ENCODE measurements around the gene PIK3CG.
"Not testable (repeated sequence)": the region's sequence is repeated elsewhere in the genome, so short reads cannot be mapped to it uniquely, and the experiment has no call there.

PIK3CG gene

GRCh38 chr7:106926892-106927291, 61.8 kb downstream of the PIK3CG start:
- TF ChIP-seq, protein P1, sequence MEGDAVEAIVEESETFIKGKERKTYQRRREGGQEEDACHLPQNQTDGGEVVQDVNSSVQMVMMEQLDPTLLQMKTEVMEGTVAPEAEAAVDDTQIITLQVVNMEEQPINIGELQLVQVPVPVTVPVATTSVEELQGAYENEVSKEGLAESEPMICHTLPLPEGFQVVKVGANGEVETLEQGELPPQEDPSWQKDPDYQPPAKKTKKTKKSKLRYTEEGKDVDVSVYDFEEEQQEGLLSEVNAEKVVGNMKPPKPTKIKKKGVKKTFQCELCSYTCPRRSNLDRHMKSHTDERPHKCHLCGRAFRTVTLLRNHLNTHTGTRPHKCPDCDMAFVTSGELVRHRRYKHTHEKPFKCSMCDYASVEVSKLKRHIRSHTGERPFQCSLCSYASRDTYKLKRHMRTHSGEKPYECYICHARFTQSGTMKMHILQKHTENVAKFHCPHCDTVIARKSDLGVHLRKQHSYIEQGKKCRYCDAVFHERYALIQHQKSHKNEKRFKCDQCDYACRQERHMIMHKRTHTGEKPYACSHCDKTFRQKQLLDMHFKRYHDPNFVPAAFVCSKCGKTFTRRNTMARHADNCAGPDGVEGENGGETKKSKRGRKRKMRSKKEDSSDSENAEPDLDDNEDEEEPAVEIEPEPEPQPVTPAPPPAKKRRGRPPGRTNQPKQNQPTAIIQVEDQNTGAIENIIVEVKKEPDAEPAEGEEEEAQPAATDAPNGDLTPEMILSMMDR (conservative IDR thresholded peaks at IDR 0.05; ENCODE audit: low read depth) = no peak
- no peak for DNase-seq (ENCODE audit: low spot score)
- CTCF ChIA-PET = interaction anchor here (0.6 kb wide), 1 partner anchor 486 kb away, joined by 3 read pairs; no protein-coding TSS in a partner anchor
- H3K27ac ChIP-seq = no peak overlapping the region
- POLR2A ChIA-PET (ENCODE audit: low non-redundant PET) = no interaction called here

DNA sequence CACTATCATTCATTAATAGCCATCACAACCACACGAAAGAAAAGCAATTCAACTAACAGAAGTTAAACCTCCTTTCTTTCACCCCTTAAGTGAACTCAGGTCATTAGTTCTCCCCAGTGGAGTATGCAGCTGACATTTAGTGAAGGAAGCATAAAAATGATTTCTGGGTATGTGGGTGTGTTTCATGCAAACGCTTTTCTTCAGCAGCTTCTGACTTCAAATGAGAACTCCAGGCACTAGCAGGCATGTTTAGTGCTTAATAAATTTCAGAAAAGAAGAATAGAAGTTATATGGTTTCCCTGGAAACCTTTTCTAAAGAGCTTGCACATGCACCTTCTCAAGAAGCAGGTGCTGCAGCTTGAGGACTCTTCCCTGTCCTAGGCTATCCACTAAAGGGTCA, 62.5 kb downstream of the PIK3CG start:
- TF ChIP-seq, protein P1 (conservative IDR thresholded peaks at IDR 0.05; ENCODE audit: low read depth) = no peak
- ChIA-PET POLR2A (ENCODE audit: low non-redundant PET) (no interaction called here), CTCF (interaction anchor here (0.6 kb wide), 1 partner anchor 486 kb away, joined by 3 read pairs; no protein-coding TSS in a partner anchor)
- no peak for DNase-seq (ENCODE audit: low spot score)
- no peak overlapping the region for H3K27ac ChIP-seq

- H3K27ac ChIP-seq; POLR2A ChIA-PET (ENCODE audit: low non-redundant PET); DNase-seq (ENCODE audit: low spot score): not testable (repeated sequence)
- CTCF ChIA-PET = interaction anchor here (0.5 kb wide), 1 partner anchor 78 kb away, joined by 3 read pairs; no protein-coding TSS in a partner anchor
Measured at GRCh38 chr7:106929616-106930015, 64.5 kb downstream of the PIK3CG start.

DNA sequence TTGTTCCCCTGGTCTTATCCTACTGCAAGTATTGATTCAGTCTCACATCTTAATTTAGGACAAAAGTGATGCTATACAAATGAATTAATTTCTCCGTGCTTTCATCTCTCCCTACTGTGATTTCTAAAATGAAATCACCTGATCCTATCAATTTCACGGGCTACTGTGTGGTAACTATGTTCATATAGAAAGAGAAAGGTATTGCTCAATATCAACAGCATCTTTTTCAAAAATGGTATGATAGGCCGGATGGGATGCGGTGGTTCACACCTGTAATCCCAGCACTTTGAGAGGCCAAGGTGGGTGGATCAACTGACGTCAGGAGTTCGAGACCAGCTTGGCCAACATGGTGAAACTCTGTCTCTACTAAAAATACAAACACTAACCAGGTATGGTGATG, 71.2 kb downstream of the PIK3CG start:
- ChIA-PET POLR2A (ENCODE audit: low non-redundant PET) (no interaction called here), CTCF (interaction anchor here (0.6 kb wide), 1 partner anchor 171 kb away, joined by 3 read pairs; no protein-coding TSS in a partner anchor)
- no peak for DNase-seq (ENCODE audit: low spot score)

GRCh38 chr7:106938122-106938521, 73.0 kb downstream of the PIK3CG start:
- CTCF ChIA-PET; H3K27ac ChIP-seq; DNase-seq (ENCODE audit: low spot score); POLR2A ChIA-PET (ENCODE audit: low non-redundant PET): not testable (repeated sequence)

More for the DNA sequence above, 71.2 kb downstream of the PIK3CG start:
- TF ChIP-seq, protein P1 (conservative IDR thresholded peaks at IDR 0.05; ENCODE audit: low read depth) = no peak
- H3K27ac ChIP-seq = no peak overlapping the region

- ChIA-PET POLR2A (ENCODE audit: low non-redundant PET) (no interaction called here), CTCF (interaction anchor here (0.8 kb wide), 1 partner anchor 11 kb away, joined by 3 read pairs; no protein-coding TSS in a partner anchor)
- no peak for DNase-seq (ENCODE audit: low spot score)
- H3K27ac ChIP-seq = no peak overlapping the region
- TF ChIP-seq, protein P1 (conservative IDR thresholded peaks at IDR 0.05; ENCODE audit: low read depth) = no peak
Measured at GRCh38 chr7:106938803-106939202, 73.7 kb downstream of the PIK3CG start.

DNA sequence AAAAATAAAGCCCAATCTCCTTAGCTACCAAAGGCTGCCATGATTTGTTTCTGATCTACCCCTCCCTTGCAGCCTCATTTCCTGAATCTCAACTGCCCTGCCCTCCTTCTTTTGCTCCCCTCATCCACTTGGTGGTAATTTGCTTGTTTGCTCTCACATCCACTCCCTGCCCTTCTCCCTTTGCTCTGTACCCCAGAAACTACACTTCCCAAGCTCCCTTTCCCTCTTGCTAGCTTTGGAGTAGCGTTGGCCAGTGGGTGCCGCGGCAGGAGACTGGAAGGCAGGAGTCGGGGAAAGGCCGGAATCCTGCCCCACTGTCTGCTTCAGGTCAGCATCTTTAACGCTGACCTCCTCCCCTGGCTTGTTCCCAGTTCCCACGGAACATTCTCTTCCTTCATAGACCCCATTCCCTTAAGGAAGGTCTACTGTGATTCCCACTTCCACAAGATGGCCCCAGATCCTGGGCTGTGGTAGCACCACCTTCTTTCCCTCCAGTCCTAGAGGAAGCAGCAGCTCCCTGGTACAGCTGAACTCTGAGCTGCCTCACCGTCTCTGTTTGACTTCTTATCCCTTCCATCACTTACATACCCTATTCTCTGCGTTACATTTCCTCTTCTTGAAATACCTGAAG, 79.1 kb downstream of the PIK3CG start:
- no peak for DNase-seq (ENCODE audit: low spot score)
- no peak overlapping the region for H3K27ac ChIP-seq
- POLR2A ChIA-PET (ENCODE audit: low non-redundant PET) = no interaction called here
- TF ChIP-seq, protein P1 (conservative IDR thresholded peaks at IDR 0.05; ENCODE audit: low read depth) = no peak
- CTCF ChIA-PET = no interaction called here
